ENCODE results near the gene GNB4. TPM values are rescaled to one million over a fixed set of nuclear protein-coding genes. Genes with fewer than 3 reads are reported as not detected.

Gene GNB4
- total and polyA plus RNA-seq, 2 of the 8 experiments (the other 6 are each of a cell fraction or from before 2014, with no cell fraction given): 13.4 to 29.2 TPM

- TF ChIP-seq CHD7 (IDR thresholded peaks at IDR 0.05; ENCODE audit: insufficient replicate concordance, low read length): no peak
- TF ChIP-seq FOSL1 (IDR thresholded peaks at IDR 0.05; ENCODE audit: insufficient read depth, low read depth, low read length): no peak
- TF ChIP-seq RBBP5 (IDR thresholded peaks at IDR 0.05; ENCODE audit: borderline replicate concordance, low read depth, low read length): peak; percentile 96; the same call in 1 of the 2 replicates
- TF ChIP-seq BACH1 (IDR thresholded peaks at IDR 0.05; ENCODE audit: low read length): 0 out of 2 replicates have a peak, but pooled peaks have one; percentile 5
- no peak for TF ChIP-seq NANOG (IDR thresholded peaks at IDR 0.05; ENCODE audit: insufficient read depth, low read depth, low read length, poor library complexity, severe bottlenecking)
- no peak for TF ChIP-seq POU5F1 (IDR thresholded peaks at IDR 0.05; ENCODE audit: low read depth, low read length)
- peak in 1 of 2 experiments; percentile 72; a peak in 2 of 3 replicates for TF ChIP-seq POLR2A (IDR thresholded peaks at IDR 0.05; ENCODE audit: control extremely low read depth in 1 of 2, low read depth in 2 of 2, low read length in 2 of 2)
- TF ChIP-seq MAX (IDR thresholded peaks at IDR 0.05): peak; percentile 92
- peak; percentile 82; the same call in 1 of the 2 replicates for TF ChIP-seq CEBPB (IDR thresholded peaks at IDR 0.05; ENCODE audit: low read depth, low read length)
Observed at GRCh38 chr3:179451265-179452175, at the start of gene GNB4 (continued).

Measured in H1 (cell line).